PFSK-1 (cell line): Measurements from ENCODE around the gene SLCO1A2.

Experiments used
- FOXP2 ChIP-seq: optimal IDR thresholded peaks from 2 replicates; pipeline ENCODE3; 2011; ENCODE audit warnings: borderline replicate concordance, control low read depth, inconsistent platforms; ENCODE audit not compliant: insufficient read depth; ENCODE audit errors: extremely low read length, extremely low read depth
- POLR2AphosphoS5 ChIP-seq: IDR thresholded peaks from 2 replicates; pipeline ENCODE4 v1.6.1; 2012; ENCODE audit warnings: low read depth, mild to moderate bottlenecking, control low read depth, low read length, moderate library complexity
- SIN3A ChIP-seq: IDR thresholded peaks from 2 replicates; pipeline ENCODE4 v1.6.1; 2012; ENCODE audit warnings: mild to moderate bottlenecking, low read length, moderate library complexity, borderline replicate concordance; ENCODE audit not compliant: insufficient read depth
- TAF1 ChIP-seq: IDR thresholded peaks from 2 replicates; pipeline ENCODE4 v1.6.1; 2012; ENCODE audit warnings: low read length, control low read depth, borderline replicate concordance; ENCODE audit not compliant: insufficient read depth
- TF ChIP-seq, protein P1 (sequence below), 2 experiments: IDR thresholded peaks; 2 replicates each; pipeline versions ENCODE4 v1.6.1 to v1.8.0; 2011 to 2012; ENCODE audit warnings: low read depth in 2 of 2, low read length in 2 of 2, control low read depth in 1 of 2, inconsistent platforms in 1 of 2, mild to moderate bottlenecking in 1 of 2, moderate library complexity in 1 of 2; ENCODE audit not compliant: insufficient read depth in 1 of 2

Gene SLCO1A2

DNA sequence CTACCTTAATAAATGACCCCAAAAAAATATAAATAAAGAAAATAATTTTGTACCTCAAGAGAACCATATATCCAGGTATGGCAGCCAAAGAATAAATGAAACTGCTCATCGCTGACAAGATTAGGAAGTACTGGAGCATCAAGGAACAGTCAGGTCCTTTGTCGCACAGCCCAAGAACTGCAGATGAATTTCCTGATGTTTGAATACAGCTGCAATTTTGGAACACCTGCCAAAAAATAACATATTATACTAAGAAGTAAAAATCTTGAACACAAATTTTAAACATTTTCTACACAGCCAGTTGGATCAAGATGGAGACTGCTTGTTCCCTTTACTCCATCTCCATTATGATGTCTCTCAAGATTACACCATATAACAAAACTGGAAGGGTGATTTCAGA lies 42.6 kb downstream of the SLCO1A2 start:
- TF ChIP-seq FOXP2 = no peak
- TF ChIP-seq, protein P1, sequence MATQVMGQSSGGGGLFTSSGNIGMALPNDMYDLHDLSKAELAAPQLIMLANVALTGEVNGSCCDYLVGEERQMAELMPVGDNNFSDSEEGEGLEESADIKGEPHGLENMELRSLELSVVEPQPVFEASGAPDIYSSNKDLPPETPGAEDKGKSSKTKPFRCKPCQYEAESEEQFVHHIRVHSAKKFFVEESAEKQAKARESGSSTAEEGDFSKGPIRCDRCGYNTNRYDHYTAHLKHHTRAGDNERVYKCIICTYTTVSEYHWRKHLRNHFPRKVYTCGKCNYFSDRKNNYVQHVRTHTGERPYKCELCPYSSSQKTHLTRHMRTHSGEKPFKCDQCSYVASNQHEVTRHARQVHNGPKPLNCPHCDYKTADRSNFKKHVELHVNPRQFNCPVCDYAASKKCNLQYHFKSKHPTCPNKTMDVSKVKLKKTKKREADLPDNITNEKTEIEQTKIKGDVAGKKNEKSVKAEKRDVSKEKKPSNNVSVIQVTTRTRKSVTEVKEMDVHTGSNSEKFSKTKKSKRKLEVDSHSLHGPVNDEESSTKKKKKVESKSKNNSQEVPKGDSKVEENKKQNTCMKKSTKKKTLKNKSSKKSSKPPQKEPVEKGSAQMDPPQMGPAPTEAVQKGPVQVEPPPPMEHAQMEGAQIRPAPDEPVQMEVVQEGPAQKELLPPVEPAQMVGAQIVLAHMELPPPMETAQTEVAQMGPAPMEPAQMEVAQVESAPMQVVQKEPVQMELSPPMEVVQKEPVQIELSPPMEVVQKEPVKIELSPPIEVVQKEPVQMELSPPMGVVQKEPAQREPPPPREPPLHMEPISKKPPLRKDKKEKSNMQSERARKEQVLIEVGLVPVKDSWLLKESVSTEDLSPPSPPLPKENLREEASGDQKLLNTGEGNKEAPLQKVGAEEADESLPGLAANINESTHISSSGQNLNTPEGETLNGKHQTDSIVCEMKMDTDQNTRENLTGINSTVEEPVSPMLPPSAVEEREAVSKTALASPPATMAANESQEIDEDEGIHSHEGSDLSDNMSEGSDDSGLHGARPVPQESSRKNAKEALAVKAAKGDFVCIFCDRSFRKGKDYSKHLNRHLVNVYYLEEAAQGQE (IDR thresholded peaks at IDR 0.05; ENCODE audit: insufficient read depth in 1 of 2, low read depth in 2 of 2, low read length in 2 of 2) = no peak
- no peak for TF ChIP-seq TAF1
- TF ChIP-seq SIN3A = no peak
- no peak for TF ChIP-seq POLR2AphosphoS5

DNA sequence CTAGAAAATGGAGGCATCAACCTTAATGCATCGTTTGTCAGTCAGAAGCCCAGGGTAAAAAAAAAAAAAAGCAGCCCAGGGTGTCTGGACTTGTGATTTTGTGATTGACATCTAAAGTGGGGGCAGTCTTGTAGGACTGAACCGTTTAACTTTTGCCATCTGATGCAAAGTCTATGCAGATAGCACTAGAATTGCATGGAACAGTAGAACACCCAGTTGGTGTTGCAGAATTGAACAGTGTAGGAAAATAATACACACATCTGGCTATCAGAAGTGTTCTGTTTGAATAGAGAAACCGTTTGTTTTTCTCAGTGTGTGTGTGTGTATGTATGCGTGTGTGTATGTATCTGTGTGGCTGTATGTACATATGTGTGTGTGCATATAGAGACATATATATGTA lies 45.0 kb downstream of the SLCO1A2 start:
- TF ChIP-seq, protein P1 (IDR thresholded peaks at IDR 0.05; ENCODE audit: insufficient read depth in 1 of 2, low read depth in 2 of 2, low read length in 2 of 2) = no peak
- no peak for TF ChIP-seq TAF1
- no peak for TF ChIP-seq SIN3A
- TF ChIP-seq FOXP2 = no peak
- TF ChIP-seq POLR2AphosphoS5 = no peak

DNA sequence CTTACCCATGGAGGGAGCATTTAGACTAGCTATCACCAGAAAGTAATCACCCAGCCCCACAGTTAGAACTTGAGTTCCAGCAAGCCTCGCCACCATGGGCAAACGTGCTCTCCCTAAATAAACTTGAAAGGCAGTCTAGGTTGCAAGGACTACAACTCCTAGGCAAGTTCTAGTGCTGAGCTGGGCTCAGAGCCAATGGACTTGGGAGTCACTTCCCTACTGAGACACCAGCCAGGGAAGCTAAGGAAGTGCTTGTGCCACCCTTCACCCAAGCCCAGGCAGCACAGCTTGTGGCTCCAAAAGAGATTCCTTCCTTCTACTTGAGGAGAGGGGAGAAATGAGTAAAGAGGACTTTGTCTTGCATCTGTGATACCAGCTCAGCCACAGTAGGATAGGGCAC lies 57.9 kb downstream of the SLCO1A2 start:
- TF ChIP-seq TAF1 (no peak), POLR2AphosphoS5 (no peak), FOXP2 (no peak), SIN3A (no peak)
- TF ChIP-seq, protein P1 (IDR thresholded peaks at IDR 0.05; ENCODE audit: insufficient read depth in 1 of 2, low read depth in 2 of 2, low read length in 2 of 2) = no peak

DNA sequence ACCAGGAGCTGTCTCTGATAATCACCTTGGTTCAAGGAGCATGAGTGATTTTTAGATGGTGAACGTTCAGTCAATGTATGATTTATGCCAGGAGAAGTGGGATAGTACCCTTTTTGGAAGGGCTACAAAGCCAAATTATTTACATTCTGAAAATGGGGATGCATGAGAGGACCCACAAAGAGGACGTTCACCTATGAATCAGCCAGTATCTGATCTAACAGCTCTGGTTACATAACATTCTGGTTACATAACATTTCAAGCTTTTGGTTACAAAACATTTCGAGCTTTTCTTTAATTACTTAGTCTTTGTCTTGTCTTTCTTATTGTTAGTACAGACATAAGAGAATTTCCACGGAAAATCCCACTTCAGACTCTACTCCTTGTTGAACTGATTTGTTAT lies 68.8 kb downstream of the SLCO1A2 start:
- TF ChIP-seq, protein P1 (IDR thresholded peaks at IDR 0.05; ENCODE audit: insufficient read depth in 1 of 2, low read depth in 2 of 2, low read length in 2 of 2) = no peak

DNA sequence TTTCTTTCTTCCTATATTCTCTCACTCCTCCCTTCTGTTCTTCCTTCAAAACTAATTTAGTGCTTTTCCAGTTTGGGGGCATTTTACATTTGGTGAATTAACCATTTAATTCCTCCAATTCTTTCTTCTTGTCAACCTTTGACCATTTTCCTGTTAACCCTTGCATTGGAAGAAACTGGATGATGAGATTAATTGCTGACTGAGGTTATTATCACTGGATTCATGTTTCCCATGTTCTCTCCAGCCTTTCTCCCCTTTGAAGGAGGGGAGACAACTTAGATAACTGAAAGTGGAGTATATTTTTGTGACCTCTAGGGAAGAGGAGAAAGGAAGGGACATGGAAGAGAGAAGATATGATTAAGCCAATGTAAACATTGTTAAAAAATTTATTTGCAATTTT lies 70.5 kb downstream of the SLCO1A2 start:
- TF ChIP-seq TAF1 (no peak), FOXP2 (no peak), POLR2AphosphoS5 (no peak)
